ENCODE measurements around the gene LCN6. TPM values are rescaled to one million over a fixed set of nuclear protein-coding genes. Genes with fewer than 3 reads are reported as not detected.

Gene LCN6
- total and polyA plus RNA-seq, 9 of the 15 experiments (the other 6 are each of a cell fraction or from before 2014, with no cell fraction given): 0.10 to 0.45 (median 0.37) TPM; not detected in 5

DNA sequence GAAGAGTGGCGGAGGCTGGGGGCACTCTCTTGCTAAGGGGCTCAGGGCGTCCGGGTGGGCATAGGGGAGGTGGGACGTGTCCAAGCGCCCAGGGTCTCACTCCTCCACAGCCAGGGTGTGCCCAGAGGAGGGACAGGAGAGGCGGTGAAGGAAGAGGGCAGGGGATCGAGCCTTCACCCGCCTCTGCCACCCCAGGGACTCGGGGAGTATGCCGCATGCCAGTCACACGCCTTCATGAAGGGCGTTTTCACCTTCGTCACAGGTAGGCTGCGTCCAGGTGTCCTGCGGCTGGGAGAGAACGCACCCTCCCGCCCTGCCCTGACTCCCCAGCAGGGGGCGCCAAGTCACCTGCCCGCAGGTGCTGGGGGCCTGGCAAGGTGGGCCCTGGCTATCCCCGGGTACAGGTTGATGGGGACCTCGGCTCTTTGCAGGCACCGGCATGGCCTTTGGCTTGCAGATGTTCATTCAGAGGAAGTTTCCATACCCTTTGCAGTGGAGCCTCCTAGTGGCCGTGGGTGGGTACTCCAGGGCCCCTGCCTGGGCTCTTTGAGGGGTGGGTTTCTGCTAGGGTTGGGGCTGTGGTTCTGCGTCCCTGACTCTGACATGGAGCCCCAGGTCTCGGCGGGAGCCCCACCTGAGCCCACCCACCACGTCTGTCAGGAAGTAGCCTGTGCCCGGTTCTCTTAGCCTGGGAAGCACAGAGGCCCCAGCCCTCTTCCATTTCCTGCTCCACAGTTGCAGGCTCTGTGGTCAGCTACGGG, 43.4 kb upstream of the LCN6 start (continued):
- TF ChIP-seq HES1 (IDR thresholded peaks at IDR 0.05; ENCODE audit: low read depth) (no peak), SP2 (IDR thresholded peaks at IDR 0.05; ENCODE audit: extremely low read depth, low read depth, low read length, poor library complexity, severe bottlenecking) (no peak), HEY1 (CRISPR knock-in tag; IDR thresholded peaks at IDR 0.05; ENCODE audit: borderline replicate concordance) (no peak), SRF (CRISPR knock-in tag; IDR thresholded peaks at IDR 0.05) (no peak), RFX5 (IDR thresholded peaks at IDR 0.05; ENCODE audit: low read depth, low read length) (no peak), ILF3 (IDR thresholded peaks at IDR 0.05; ENCODE audit: borderline replicate concordance) (no peak), DNMT1 (IDR thresholded peaks at IDR 0.05) (0 out of 2 replicates have a peak, but pooled peaks have one; percentile 29), CC2D1A (IDR thresholded peaks at IDR 0.05) (peak; percentile 17; the same call in 1 of the 2 replicates), ZNF449 (CRISPR knock-in tag; IDR thresholded peaks at IDR 0.05) (no peak), TAF9B (IDR thresholded peaks at IDR 0.05; ENCODE audit: partially characterized antibody) (no peak), ZNF436 (CRISPR knock-in tag; IDR thresholded peaks at IDR 0.05) (no peak), ZNF511 (CRISPR knock-in tag; IDR thresholded peaks at IDR 0.05) (peak; percentile 87), COPS2 (conservative IDR thresholded peaks at IDR 0.05) (no peak), EWSR1 (IDR thresholded peaks at IDR 0.05; ENCODE audit: borderline replicate concordance, low read depth, partially characterized antibody) (no peak), ZNF133 (CRISPR knock-in tag; IDR thresholded peaks at IDR 0.05) (no peak), SAFB (IDR thresholded peaks at IDR 0.05; ENCODE audit: borderline replicate concordance, low read depth, low read length) (no peak)
- TF ChIP-seq, protein P1, sequence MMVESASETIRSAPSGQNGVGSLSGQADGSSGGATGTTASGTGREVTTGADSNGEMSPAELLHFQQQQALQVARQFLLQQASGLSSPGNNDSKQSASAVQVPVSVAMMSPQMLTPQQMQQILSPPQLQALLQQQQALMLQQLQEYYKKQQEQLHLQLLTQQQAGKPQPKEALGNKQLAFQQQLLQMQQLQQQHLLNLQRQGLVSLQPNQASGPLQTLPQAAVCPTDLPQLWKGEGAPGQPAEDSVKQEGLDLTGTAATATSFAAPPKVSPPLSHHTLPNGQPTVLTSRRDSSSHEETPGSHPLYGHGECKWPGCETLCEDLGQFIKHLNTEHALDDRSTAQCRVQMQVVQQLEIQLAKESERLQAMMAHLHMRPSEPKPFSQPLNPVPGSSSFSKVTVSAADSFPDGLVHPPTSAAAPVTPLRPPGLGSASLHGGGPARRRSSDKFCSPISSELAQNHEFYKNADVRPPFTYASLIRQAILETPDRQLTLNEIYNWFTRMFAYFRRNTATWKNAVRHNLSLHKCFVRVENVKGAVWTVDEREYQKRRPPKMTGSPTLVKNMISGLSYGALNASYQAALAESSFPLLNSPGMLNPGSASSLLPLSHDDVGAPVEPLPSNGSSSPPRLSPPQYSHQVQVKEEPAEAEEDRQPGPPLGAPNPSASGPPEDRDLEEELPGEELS (CRISPR knock-in tag; IDR thresholded peaks at IDR 0.05; ENCODE audit: borderline replicate concordance): no peak
- TF ChIP-seq, protein P2, sequence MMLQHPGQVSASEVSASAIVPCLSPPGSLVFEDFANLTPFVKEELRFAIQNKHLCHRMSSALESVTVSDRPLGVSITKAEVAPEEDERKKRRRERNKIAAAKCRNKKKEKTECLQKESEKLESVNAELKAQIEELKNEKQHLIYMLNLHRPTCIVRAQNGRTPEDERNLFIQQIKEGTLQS (IDR thresholded peaks at IDR 0.05): no peak
- TF ChIP-seq, protein P2 (CRISPR knock-in tag; conservative IDR thresholded peaks at IDR 0.05): no peak
- TF ChIP-seq, protein P3, sequence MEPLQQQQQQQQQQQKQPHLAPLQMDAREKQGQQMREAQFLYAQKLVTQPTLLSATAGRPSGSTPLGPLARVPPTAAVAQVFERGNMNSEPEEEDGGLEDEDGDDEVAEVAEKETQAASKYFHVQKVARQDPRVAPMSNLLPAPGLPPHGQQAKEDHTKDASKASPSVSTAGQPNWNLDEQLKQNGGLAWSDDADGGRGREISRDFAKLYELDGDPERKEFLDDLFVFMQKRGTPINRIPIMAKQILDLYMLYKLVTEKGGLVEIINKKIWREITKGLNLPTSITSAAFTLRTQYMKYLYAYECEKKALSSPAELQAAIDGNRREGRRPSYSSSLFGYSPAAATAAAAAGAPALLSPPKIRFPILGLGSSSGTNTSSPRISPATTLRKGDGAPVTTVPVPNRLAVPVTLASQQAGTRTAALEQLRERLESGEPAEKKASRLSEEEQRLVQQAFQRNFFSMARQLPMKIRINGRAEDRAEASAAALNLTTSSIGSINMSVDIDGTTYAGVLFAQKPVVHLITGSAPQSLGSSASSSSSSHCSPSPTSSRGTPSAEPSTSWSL (CRISPR knock-in tag; IDR thresholded peaks at IDR 0.05; ENCODE audit: borderline replicate concordance): no peak

Data from K562 (cell line).